Nephron (organoid): ENCODE data around the gene SLC22A13.

Experiments
- H3K27ac Mint-ChIP-seq, 3 experiments: 2 replicates each; pipeline ENCODE4 v1.8.0; 2020; ENCODE audit warnings: mixed read lengths in 3 of 3, mild to moderate bottlenecking in 2 of 3, moderate library complexity in 1 of 3
- H3K27me3 Mint-ChIP-seq: 2 replicates; pipeline ENCODE4 v1.8.0; 2021; ENCODE audit warnings: low read depth, mild to moderate bottlenecking, moderate library complexity, mixed read lengths
- H3K36me3 Mint-ChIP-seq: 2 replicates; pipeline ENCODE4 v1.8.0; 2020; ENCODE audit warnings: low read depth, mixed read lengths
- H3K4me1 Mint-ChIP-seq: 2 replicates; pipeline ENCODE4 v1.8.0; 2020; ENCODE audit warnings: mixed read lengths
- H3K4me3 Mint-ChIP-seq, 3 experiments: 2 replicates each; pipeline ENCODE4 v1.8.0; 2020; ENCODE audit warnings: mild to moderate bottlenecking in 3 of 3, mixed read lengths in 3 of 3, moderate library complexity in 2 of 3
- H3K9me3 Mint-ChIP-seq: 2 replicates; pipeline ENCODE4 v1.8.0; 2020; ENCODE audit warnings: mixed read lengths
- TF ChIP-seq, protein P1 (sequence below), 3 experiments: fragments of 200-600 bp; sonication (generic); IDR thresholded peaks; one replicate each; pipeline ENCODE4 v1.5.0; 2021; ENCODE audit warnings: antibody characterized with exemption in 3 of 3; ENCODE audit not compliant: unreplicated experiment in 3 of 3

SLC22A13 gene

DNA sequence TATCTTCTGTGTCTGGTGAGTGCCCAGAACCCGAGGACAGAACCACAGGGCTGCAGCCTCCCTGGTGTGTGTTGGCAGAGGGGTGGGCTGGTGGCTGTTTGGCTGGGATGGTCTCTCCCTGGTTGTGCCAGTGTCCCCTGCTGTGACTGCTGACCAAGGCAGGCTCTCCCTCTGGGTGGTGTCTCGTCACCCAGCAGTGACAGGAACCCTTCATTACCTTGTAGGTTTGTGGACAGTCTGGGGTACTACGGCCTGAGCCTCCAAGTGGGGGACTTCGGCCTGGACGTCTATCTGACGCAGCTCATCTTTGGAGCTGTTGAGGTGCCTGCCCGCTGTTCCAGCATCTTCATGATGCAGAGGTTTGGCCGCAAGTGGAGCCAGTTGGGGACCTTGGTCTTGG lies 10.0 kb downstream of the SLC22A13 start:
- Mint-ChIP-seq H3K9me3 (no peaks in the 10 kb centered on the region), H3K36me3 (peaks cover 7% of the 10 kb centered on the region), H3K4me1 (no peaks in the 10 kb centered on the region), H3K27ac (no peak overlapping the region), H3K27me3 (no peaks in the 10 kb centered on the region), H3K4me3 (no peak overlapping the region)
- TF ChIP-seq, protein P1, sequence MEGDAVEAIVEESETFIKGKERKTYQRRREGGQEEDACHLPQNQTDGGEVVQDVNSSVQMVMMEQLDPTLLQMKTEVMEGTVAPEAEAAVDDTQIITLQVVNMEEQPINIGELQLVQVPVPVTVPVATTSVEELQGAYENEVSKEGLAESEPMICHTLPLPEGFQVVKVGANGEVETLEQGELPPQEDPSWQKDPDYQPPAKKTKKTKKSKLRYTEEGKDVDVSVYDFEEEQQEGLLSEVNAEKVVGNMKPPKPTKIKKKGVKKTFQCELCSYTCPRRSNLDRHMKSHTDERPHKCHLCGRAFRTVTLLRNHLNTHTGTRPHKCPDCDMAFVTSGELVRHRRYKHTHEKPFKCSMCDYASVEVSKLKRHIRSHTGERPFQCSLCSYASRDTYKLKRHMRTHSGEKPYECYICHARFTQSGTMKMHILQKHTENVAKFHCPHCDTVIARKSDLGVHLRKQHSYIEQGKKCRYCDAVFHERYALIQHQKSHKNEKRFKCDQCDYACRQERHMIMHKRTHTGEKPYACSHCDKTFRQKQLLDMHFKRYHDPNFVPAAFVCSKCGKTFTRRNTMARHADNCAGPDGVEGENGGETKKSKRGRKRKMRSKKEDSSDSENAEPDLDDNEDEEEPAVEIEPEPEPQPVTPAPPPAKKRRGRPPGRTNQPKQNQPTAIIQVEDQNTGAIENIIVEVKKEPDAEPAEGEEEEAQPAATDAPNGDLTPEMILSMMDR (IDR thresholded peaks at IDR 0.05; ENCODE audit: unreplicated experiment in 3 of 3) = no peak

DNA sequence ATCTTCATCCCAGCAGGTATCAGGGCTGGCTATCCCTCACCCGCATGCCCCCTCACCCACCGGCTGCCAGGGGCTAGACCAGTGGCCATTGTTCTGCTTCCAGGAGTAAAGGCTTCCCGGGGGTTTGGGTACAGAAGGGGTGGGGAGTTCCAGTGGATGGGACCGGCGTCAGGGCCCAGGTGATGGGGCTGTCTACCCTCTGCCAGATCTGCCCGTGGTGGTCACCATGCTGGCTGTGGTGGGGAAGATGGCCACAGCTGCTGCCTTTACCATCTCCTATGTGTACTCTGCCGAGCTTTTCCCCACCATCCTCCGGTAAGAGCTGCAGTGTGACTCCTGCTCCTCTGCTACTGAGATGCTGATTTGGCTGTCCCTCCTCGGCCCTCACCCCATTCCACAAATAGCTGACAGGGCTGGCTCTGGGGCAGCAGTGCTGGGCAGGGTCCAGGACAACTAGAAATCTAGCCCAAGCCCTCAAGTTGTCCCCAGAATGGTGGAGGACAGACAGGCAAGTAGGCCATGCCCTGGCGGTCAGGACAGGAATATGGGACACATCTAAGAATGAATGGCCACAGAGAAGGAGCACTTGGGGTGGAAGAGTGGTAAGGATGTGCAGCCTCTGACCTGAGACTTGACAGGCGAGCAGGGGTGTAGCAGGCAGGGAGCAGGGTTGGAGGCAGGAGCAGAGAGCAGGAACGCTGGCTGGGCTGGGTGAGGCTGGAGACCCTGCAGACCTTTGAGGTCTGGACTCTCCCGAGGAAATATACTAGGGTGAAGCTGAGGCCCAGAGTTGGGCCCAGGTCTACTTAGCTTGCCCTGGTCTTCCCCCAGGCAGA lies 10.7 kb downstream of the SLC22A13 start:
- Mint-ChIP-seq H3K27me3 (no peaks in the 10 kb centered on the region), H3K4me3 (no peak overlapping the region), H3K9me3 (no peaks in the 10 kb centered on the region), H3K27ac (no peak overlapping the region), H3K4me1 (no peaks in the 10 kb centered on the region), H3K36me3 (peaks cover 4% of the 10 kb centered on the region)
- TF ChIP-seq, protein P1 (IDR thresholded peaks at IDR 0.05; ENCODE audit: unreplicated experiment in 3 of 3) = no peak

DNA sequence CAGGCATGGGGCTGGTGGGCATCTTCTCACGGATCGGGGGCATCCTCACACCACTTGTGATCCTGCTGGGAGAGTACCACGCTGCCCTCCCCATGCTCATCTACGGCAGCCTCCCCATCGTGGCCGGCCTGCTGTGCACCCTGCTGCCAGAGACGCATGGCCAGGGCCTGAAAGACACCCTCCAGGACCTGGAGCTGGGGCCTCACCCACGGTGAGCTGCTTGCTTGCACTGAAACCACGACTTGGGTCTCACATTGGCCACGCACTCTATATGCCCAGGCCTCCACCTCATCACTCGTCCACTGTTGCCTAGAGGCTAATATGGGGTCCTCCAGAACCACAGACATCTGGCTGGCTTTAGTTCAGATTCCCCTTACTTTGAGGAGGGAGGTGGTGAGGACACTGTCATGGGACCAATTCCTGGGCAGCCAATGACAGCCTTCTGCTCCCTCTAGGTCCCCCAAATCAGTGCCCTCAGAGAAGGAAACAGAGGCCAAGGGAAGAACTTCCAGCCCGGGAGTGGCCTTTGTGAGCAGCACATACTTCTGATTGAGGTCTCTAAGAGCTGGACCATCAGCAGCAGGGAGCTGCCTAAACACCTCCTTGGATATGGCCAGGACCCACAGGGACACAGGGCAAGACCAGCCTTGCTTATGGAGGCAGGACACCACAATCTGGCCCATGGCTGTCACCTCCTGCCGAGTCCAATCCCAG lies 11.5 kb downstream of the SLC22A13 start:
- Mint-ChIP-seq H3K9me3 (peaks cover 4% of the 10 kb centered on the region), H3K27me3 (no peaks in the 10 kb centered on the region), H3K27ac (no peak overlapping the region), H3K4me1 (no peaks in the 10 kb centered on the region), H3K36me3 (peaks cover 4% of the 10 kb centered on the region), H3K4me3 (no peak overlapping the region)
- TF ChIP-seq, protein P1 (IDR thresholded peaks at IDR 0.05; ENCODE audit: unreplicated experiment in 3 of 3) = no peak

DNA sequence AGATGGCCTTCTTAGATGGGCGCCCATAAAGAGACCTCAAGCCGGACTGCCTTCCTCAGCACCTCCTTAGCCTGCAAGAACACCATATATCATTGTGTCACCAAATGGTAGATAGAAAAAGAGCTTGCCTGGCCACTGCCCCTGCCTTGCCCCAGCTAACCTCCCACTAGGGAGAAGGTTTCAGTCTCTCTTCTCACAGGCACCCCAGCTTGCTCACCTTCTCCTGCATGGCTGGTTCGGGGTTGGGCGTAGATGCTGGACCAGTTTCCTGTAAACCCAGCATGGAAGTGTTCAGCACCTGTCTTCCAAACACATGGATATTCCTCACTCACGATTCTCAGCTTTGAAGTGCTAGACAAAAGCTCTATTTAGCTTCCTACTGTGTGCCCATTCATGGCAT lies 13.2 kb downstream of the SLC22A13 start:
- H3K27me3 Mint-ChIP-seq = peaks cover 4% of the 10 kb centered on the region
- no peak overlapping the region for H3K4me3 Mint-ChIP-seq
- no peak overlapping the region for H3K27ac Mint-ChIP-seq
- peaks cover 4% of the 10 kb centered on the region for H3K36me3 Mint-ChIP-seq
- H3K4me1 Mint-ChIP-seq = no peaks in the 10 kb centered on the region
- TF ChIP-seq, protein P1 (IDR thresholded peaks at IDR 0.05; ENCODE audit: unreplicated experiment in 3 of 3) = no peak
- peaks cover 4% of the 10 kb centered on the region for H3K9me3 Mint-ChIP-seq

DNA sequence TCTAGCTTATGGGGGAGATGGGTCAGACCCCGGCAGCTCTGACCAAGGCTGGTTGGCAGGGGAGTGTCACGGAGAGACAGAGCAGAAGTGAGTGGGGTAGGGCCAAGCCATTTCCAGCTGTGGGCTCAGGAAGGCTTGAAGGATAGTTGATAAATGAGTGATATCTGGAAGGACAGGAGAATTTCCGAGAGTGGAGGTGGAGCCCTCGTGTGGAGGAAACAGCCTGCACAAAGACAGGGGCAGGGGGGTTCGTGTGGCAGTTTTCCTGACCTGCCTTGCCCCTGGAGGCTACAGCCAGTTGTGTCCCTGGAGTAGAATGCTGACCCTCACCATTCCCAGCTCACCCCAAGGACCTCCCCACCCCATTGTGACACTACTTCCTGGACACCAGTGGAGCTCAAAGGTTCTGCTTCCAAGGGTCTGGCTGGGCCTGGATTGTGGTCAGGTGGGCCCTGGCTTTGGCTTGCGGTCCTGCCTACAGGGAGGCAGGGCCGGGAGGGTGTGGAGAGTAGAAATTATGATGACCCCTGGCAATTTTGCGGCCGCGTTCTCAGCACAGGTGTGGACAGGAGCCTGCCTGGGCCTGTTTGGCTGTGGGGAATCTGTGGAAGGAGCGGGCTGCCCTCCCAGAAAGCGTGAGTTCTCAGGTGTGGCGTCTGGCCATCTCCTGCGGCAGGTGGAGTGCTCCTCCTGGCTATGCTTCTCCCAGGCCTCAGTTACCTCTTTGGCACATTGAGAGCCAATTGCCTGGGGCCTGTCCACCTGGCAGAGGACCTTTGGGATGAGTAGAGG lies 16.5 kb downstream of the SLC22A13 start, which contains the start of gene SLC22A14:
Gene SLC22A14 (plus strand): TSS at position 400 of the 792 bp plus-strand sequence. CDS start 23,733 bp downstream, outside the sequence.
- Mint-ChIP-seq H3K4me1 (no peaks in the 10 kb centered on the region), H3K27ac (no peak within 1 kb of the TSS), H3K36me3 (no peaks in the 10 kb centered on the region), H3K4me3 (no peak within 1 kb of the TSS), H3K27me3 (peaks cover 4% of the 10 kb centered on the region), H3K9me3 (peaks cover 9% of the 10 kb centered on the region)
- TF ChIP-seq, protein P1 (IDR thresholded peaks at IDR 0.05; ENCODE audit: unreplicated experiment in 3 of 3) = no peak
